ENCODE data around the gene PRG3.

DNA sequence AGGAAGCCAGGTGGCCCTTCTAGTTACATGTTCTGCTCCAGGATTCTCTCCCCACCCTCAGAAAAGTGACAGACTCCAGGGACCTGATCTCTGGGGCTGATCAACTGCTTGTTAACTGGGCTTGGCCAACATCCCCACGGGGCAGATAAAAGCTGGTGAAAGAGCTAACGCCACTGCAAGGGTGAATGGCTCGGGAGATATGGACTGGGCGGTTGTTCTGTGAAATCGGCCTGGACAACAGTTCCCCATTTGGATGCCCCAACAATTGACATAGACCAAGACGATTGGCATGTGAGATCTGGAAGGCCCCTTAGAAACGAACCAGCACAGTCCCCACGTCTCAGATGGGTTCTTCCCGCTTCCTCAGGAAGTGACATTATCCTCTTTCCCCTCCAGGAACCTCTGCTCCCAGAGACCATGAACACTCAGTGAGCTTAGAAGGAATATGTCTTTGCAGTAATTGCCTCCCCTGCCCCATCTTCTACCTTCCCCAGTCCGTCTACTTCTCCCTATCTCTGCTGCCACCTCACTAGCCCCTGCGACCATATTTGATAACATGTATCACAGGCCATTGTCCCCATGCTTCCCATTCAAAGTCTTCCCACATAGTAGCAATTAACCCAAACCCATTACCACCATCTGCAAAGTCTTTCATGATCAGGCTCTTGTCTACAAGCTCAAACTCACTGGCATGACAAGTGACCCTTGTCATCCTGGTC is 15.1 kb upstream of the PRG3 start:
- TF ChIP-seq, protein P1, sequence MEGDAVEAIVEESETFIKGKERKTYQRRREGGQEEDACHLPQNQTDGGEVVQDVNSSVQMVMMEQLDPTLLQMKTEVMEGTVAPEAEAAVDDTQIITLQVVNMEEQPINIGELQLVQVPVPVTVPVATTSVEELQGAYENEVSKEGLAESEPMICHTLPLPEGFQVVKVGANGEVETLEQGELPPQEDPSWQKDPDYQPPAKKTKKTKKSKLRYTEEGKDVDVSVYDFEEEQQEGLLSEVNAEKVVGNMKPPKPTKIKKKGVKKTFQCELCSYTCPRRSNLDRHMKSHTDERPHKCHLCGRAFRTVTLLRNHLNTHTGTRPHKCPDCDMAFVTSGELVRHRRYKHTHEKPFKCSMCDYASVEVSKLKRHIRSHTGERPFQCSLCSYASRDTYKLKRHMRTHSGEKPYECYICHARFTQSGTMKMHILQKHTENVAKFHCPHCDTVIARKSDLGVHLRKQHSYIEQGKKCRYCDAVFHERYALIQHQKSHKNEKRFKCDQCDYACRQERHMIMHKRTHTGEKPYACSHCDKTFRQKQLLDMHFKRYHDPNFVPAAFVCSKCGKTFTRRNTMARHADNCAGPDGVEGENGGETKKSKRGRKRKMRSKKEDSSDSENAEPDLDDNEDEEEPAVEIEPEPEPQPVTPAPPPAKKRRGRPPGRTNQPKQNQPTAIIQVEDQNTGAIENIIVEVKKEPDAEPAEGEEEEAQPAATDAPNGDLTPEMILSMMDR (IDR thresholded peaks at IDR 0.05; ENCODE audit: poor library complexity): no peak
- no peak for TF ChIP-seq EZH2phosphoT487 (IDR thresholded peaks at IDR 0.05; ENCODE audit: low read depth, severe bottlenecking, unreplicated experiment)

All from hepatocyte (in vitro differentiated cells).